Kidney (tissue), 14 donors: ENCODE results near the gene DNAJB6. TPM values are rescaled to one million over a fixed set of nuclear protein-coding genes. Genes with fewer than 3 reads are reported as not detected.

Source experiments
- DNase-seq, 5 donors: peaks; one replicate each; pipeline ENCODE4 v3.0.0-alpha.2; 2013 to 2020
- FAIRE-seq: peaks from 2 replicates; lab custom pipeline; 2012; peaks lifted over from hg19 to GRCh38; lab: Jason Lieb, UNC
- H3K27ac ChIP-seq, 2 donors: one replicate each; pipeline ENCODE4 v1.7.0; 2013; ENCODE audit warnings: low read depth in 2 of 2, low read length in 2 of 2, inconsistent platforms in 1 of 2
- H3K27me3 ChIP-seq: one replicate; pipeline ENCODE4 v1.7.1; 2013; ENCODE audit warnings: low read length, inconsistent platforms; ENCODE audit not compliant: control insufficient read depth, insufficient read depth
- H3K36me3 ChIP-seq, 3 donors: one replicate each; pipeline versions ENCODE4 v1.7.0 to v1.7.1; 2013; ENCODE audit warnings: low read length in 3 of 3, control low read depth in 1 of 3, inconsistent platforms in 1 of 3; ENCODE audit not compliant: insufficient read depth in 3 of 3, control insufficient read depth in 2 of 3
- H3K4me1 ChIP-seq, 3 donors: one replicate each; pipeline versions ENCODE4 v1.7.0 to v1.7.1; 2013; ENCODE audit warnings: low read length in 3 of 3, inconsistent platforms in 1 of 3, low read depth in 1 of 3; ENCODE audit not compliant: control insufficient read depth in 2 of 3, insufficient read depth in 2 of 3
- H3K4me3 ChIP-seq, 3 donors: one replicate each; pipeline versions ENCODE4 v1.7.0 to v1.8.1; 2013; ENCODE audit warnings: low read length in 3 of 3, control low read depth in 1 of 3, inconsistent platforms in 1 of 3
- H3K9ac ChIP-seq, 3 donors: one replicate each; pipeline versions ENCODE4 v1.7.0 to v1.7.1; 2013; ENCODE audit warnings: low read length in 3 of 3, control low read depth in 1 of 3, inconsistent platforms in 1 of 3
- H3K9me3 ChIP-seq, 3 donors: one replicate each; pipeline versions ENCODE4 v1.7.0 to v1.7.1; 2013; ENCODE audit warnings: low read length in 3 of 3, control low read depth in 1 of 3, inconsistent platforms in 1 of 3; ENCODE audit not compliant: control insufficient read depth in 2 of 3, insufficient read depth in 1 of 3
- intact Hi-C: fragments of 100-400 bp; cut with DNase I; formaldehyde crosslinking; loops from one replicate; pipeline ENCODE4 v1.11.1; 2022
- polyA plus RNA-seq: library from polyadenylated mRNA; stranded (reverse); fragments of 350-450 nt; fragmentation: Illumina TruSeq; extraction: RNeasy Lipid Tissue Mini Kit (QIAGEN cat#74804); gene quantifications from one replicate; pipeline ENCODE4 v1.2.3, GENCODE V29; 2014; ENCODE audit warnings: low read depth, low replicate concordance; ENCODE audit not compliant: insufficient read depth
- total RNA-seq: library from RNA; stranded (reverse); fragmentation: NEBNext Ultra II Directional; extraction: Animal tissue kit (Norgen Biotek cat#: 25700); gene quantifications from one replicate; pipeline ENCODE4 v1.2.1, GENCODE V29; 2021
- TF ChIP-seq, protein P1 (sequence below): IDR thresholded peaks from 3 replicates; pipeline ENCODE4 v1.5.1; 2012; ENCODE audit warnings: mild to moderate bottlenecking, moderate library complexity, borderline replicate concordance; ENCODE audit not compliant: insufficient read depth; ENCODE audit errors: extremely low read depth
- donor health status: control.
- donor health status: control.
- donor health status: control.
- donor health status: control.
- donor health status: control.
- donor health status: DM: yes; HTN: yes; CAD: no.
- donor health status: Normal renal cell carcinoma (clear cell type).

The DNAJB6 gene
- total and polyA plus RNA-seq, 2 donors from 2014 or later: 74.5 to 86.8 TPM

DNA sequence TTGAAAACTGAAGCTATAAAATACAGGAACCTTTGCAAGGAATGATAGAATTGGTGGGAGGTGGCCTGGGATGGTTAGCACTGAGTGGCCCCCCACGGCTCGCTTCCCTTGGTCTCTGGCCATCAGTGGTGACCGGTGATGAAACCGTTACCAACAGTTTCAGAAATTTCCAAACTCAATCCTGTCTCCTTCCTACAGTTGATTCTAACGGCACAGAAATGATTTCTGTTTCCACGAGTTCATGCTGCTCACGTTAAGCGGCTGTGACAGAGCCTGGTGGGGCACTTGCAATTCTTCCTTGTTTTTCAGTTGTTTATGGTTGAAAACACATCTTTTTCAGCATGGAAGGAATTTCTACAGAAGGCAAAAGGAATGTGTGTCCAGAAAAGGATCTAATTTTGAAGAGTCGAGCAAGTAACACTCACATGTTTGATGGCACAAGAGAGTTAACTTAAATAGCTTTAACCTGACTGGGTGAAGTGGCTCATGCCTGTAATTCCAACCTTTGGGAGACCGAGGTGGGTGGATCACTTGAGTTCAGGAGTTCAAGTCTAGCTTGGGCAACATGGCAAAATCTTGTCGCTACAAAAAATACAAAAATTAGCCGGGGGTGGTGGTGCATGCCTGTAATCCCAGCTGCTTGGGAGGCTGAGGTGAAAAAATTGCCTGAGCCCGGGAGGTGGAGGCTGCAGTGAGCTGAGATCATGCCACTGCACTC, 100.1 kb downstream of the DNAJB6 start:
- H3K4me3 ChIP-seq: no peak overlapping the region
- H3K27ac ChIP-seq: no peak overlapping the region
- intact Hi-C loops: no loop called here
- TF ChIP-seq, protein P1, sequence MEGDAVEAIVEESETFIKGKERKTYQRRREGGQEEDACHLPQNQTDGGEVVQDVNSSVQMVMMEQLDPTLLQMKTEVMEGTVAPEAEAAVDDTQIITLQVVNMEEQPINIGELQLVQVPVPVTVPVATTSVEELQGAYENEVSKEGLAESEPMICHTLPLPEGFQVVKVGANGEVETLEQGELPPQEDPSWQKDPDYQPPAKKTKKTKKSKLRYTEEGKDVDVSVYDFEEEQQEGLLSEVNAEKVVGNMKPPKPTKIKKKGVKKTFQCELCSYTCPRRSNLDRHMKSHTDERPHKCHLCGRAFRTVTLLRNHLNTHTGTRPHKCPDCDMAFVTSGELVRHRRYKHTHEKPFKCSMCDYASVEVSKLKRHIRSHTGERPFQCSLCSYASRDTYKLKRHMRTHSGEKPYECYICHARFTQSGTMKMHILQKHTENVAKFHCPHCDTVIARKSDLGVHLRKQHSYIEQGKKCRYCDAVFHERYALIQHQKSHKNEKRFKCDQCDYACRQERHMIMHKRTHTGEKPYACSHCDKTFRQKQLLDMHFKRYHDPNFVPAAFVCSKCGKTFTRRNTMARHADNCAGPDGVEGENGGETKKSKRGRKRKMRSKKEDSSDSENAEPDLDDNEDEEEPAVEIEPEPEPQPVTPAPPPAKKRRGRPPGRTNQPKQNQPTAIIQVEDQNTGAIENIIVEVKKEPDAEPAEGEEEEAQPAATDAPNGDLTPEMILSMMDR: no peak
- H3K9me3 ChIP-seq: peaks cover 0 to 2% (median 0%) of the 10 kb centered on the region in 3 donors
- peaks cover 0 to 9% (median 0%) of the 10 kb centered on the region in 3 donors for H3K4me1 ChIP-seq
- peak in 1 of 5 donors; percentile 16 for DNase-seq
- H3K9ac ChIP-seq: no peak overlapping the region
- no peak for FAIRE-seq
- no peaks in the 10 kb centered on the region for H3K27me3 ChIP-seq
- no peaks in the 10 kb centered on the region for H3K36me3 ChIP-seq

DNA sequence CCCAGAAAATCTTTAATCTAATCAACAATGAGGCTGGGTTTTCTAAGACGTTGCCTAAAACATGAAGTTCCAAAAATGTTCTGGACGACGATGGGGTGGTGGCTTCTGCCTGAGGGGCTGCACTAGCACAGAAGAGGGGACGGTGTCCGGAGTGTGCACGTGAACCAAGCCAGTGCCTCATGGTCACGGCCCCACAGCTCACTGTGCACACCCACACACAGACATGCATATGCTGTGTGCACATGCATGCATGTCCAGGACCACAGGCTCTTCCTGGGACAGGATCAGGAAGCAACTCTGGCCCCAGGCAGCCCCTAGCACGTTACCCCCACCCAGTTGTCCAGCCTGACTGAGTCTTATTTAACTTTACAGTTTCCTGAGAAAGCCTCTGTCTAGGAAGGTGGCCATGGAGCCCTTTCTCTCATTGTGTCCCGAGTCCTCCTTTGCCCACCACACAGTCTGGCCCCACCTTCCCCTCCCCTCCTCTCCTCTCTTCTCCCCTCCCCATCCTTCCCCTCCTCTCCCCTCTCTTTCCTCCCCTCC, 100.8 kb downstream of the DNAJB6 start:
- Histone ChIP-seq H3K27ac (no peak overlapping the region), H3K4me3 (no peak overlapping the region), H3K9ac (no peak overlapping the region), H3K27me3 (no peaks in the 10 kb centered on the region), H3K4me1 (peaks cover 0 to 3% (median 0%) of the 10 kb centered on the region in 3 donors), H3K36me3 (no peaks in the 10 kb centered on the region), H3K9me3 (peaks cover 0 to 2% (median 0%) of the 10 kb centered on the region in 3 donors)
- intact Hi-C loops: no loop called here
- DNase-seq: peak in 1 of 5 donors; percentile 38
- no peak for FAIRE-seq
- TF ChIP-seq, protein P1: no peak

DNA sequence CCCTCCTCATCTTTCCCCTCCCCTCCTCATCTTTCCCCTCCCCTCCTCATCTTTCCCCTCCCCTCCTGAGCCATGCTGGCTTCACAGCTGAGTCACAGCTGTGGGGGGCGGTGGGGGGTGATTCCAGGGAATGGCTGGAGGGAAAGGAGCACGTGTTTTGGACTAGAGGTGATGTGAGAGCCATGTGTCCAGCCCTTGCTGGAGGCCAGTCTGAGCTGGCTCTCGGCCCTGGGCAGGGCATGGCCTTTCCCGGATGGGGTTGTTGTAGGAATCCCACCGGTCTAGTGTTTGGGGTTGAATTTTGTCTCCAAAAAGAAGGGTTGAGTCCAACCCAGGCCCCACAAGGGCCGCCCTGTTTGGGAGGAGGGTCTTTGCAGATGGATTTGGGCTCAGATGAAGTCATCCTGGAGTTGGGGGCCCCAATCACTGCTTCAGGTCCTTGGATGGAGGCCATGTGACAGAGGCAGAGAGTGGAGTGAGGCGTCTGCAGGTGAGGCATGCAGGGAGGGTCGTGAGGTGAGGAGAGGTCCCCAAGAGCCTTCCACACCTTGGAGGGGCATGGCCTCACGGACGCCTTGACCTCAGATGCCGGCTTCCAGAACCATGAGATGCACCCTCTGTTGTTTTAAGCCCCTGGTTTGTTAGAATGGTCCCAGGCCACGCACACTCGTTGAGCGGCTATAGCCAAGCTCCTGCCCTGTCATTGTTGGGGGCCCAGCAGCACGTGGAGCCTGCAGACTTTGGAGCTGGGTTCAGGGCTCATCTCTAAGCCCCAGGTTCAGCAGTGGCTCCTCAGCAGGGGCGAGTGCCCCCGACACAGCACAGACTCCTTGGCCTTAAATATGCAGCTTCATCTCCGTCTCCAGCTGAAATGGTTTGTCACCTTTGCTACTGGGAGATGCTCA, 101.6 kb downstream of the DNAJB6 start:
- intact Hi-C loops: no loop called here
- FAIRE-seq: no peak

More for the DNA sequence above, 101.6 kb downstream of the DNAJB6 start:
- H3K27me3 ChIP-seq: no peaks in the 10 kb centered on the region
- no peaks in the 10 kb centered on the region for H3K36me3 ChIP-seq
- no peak overlapping the region for H3K27ac ChIP-seq
- TF ChIP-seq, protein P1: no peak
- peaks cover 0 to 2% (median 0%) of the 10 kb centered on the region in 3 donors for H3K9me3 ChIP-seq
- peak in 1 of 5 donors; percentile 48 for DNase-seq
- no peak overlapping the region for H3K4me3 ChIP-seq
- no peaks in the 10 kb centered on the region for H3K4me1 ChIP-seq
- no peak overlapping the region for H3K9ac ChIP-seq
